ENCODE results near the gene RIPOR3. TPM values are rescaled to one million over a fixed set of nuclear protein-coding genes. Genes with fewer than 3 reads are reported as not detected.

The RIPOR3 gene
- total and polyA plus RNA-seq, 9 of the 15 experiments (the other 6 are each of a cell fraction or from before 2014, with no cell fraction given): 3.3 to 62.7 (median 21.4) TPM

GRCh38 chr20:50724851-50725723, 33.7 kb upstream of the RIPOR3 start (continued):
- TF ChIP-seq CBX3 (IDR thresholded peaks at IDR 0.05; ENCODE audit: borderline replicate concordance in 1 of 2, low read length in 2 of 2) (peak in 1 of 2 experiments; percentile 53; a peak in 1 of 3 replicates), ZFP36 (IDR thresholded peaks at IDR 0.05; ENCODE audit: low read depth, low read length, partially characterized antibody) (no peak), CTBP1 (IDR thresholded peaks at IDR 0.05; ENCODE audit: borderline replicate concordance) (peak; percentile 52), ARID3B (CRISPR knock-in tag; IDR thresholded peaks at IDR 0.05; ENCODE audit: borderline replicate concordance) (no peak), ZNF561 (CRISPR knock-in tag; conservative IDR thresholded peaks at IDR 0.05) (no peak), TEAD1 (CRISPR knock-in tag; IDR thresholded peaks at IDR 0.05) (peak in 1 of 2 experiments; percentile 72; a peak in 1 of 4 replicates), TRIM28 (IDR thresholded peaks at IDR 0.05) (peak; percentile 80), PCBP2 (IDR thresholded peaks at IDR 0.05; ENCODE audit: low read depth, low read length, poor library complexity, severe bottlenecking) (no peak), CHCHD3 (CRISPR knock-in tag; IDR thresholded peaks at IDR 0.05) (no peak), PURB (CRISPR knock-in tag; IDR thresholded peaks at IDR 0.05; ENCODE audit: low read depth) (no peak), ZNF282 (CRISPR knock-in tag; IDR thresholded peaks at IDR 0.05) (no peak), FOXP4 (CRISPR knock-in tag; IDR thresholded peaks at IDR 0.05; ENCODE audit: borderline replicate concordance) (no peak), LCOR (CRISPR knock-in tag; IDR thresholded peaks at IDR 0.05) (no peak), BRD4 (IDR thresholded peaks at IDR 0.05) (no peak), SIX5 (IDR thresholded peaks at IDR 0.05; ENCODE audit: borderline replicate concordance in 1 of 2, insufficient read depth in 1 of 2, low read depth in 1 of 2, low read length in 2 of 2) (no peak), MTA1 (IDR thresholded peaks at IDR 0.05; ENCODE audit: borderline replicate concordance) (peak; percentile 77), CCAR2 (IDR thresholded peaks at IDR 0.05; ENCODE audit: low read depth, low read length) (no peak), FOXM1 (IDR thresholded peaks at IDR 0.05; ENCODE audit: low read depth) (no peak), FOXM1 (CRISPR knock-in tag; IDR thresholded peaks at IDR 0.05; ENCODE audit: low read depth) (no peak), HLTF (IDR thresholded peaks at IDR 0.05) (peak; percentile 57; the same call in 1 of the 2 replicates), ZNF41 (CRISPR knock-in tag; conservative IDR thresholded peaks at IDR 0.05) (no peak), EZH2 (IDR thresholded peaks at IDR 0.05; ENCODE audit: borderline replicate concordance, low read depth, low read length) (no peak), EWSR1 (IDR thresholded peaks at IDR 0.05; ENCODE audit: borderline replicate concordance, low read depth, partially characterized antibody) (peak; percentile 73), HNRNPLL (IDR thresholded peaks at IDR 0.05; ENCODE audit: low read depth, low read length, poor library complexity, severe bottlenecking) (peak; percentile 50)
- TF ChIP-seq, protein P1, sequence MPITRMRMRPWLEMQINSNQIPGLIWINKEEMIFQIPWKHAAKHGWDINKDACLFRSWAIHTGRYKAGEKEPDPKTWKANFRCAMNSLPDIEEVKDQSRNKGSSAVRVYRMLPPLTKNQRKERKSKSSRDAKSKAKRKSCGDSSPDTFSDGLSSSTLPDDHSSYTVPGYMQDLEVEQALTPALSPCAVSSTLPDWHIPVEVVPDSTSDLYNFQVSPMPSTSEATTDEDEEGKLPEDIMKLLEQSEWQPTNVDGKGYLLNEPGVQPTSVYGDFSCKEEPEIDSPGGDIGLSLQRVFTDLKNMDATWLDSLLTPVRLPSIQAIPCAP (CRISPR knock-in tag; IDR thresholded peaks at IDR 0.05; ENCODE audit: borderline replicate concordance): no peak

All from K562 (cell line).